IgD-negative memory B cell (primary cell): Measurements from ENCODE around the gene MTURN. TPM values are rescaled to one million over a fixed set of nuclear protein-coding genes. Genes with fewer than 3 reads are reported as not detected.
"Not testable (repeated sequence)": the region's sequence is repeated elsewhere in the genome, so short reads cannot be mapped to it uniquely, and the experiment has no call there.

Experiments used
- H3K27ac Mint-ChIP-seq, 3 donors: one replicate each; pipeline ENCODE4 v1.8.0; 2020 to 2022; ENCODE audit warnings: mild to moderate bottlenecking in 3 of 3, mixed read lengths in 3 of 3, moderate library complexity in 1 of 3
- H3K27me3 Mint-ChIP-seq: one replicate; pipeline ENCODE4 v1.8.0; 2021; ENCODE audit warnings: mixed read lengths
- H3K36me3 Mint-ChIP-seq: one replicate; pipeline ENCODE4 v1.8.0; 2020; ENCODE audit warnings: mild to moderate bottlenecking, mixed read lengths
- H3K4me1 Mint-ChIP-seq, 3 donors: one replicate each; pipeline ENCODE4 v1.8.0; 2020 to 2022; ENCODE audit warnings: mixed read lengths in 3 of 3, mild to moderate bottlenecking in 1 of 3
- H3K4me3 Mint-ChIP-seq, 4 donors: one replicate each; pipeline ENCODE4 v1.8.0; 2020 to 2022; ENCODE audit warnings: mild to moderate bottlenecking in 4 of 4, mixed read lengths in 4 of 4, moderate library complexity in 3 of 4
- H3K9me3 Mint-ChIP-seq, 3 donors: one replicate each; pipeline ENCODE4 v1.8.0; 2020 to 2021; ENCODE audit warnings: mixed read lengths in 3 of 3, mild to moderate bottlenecking in 1 of 3
- polyA plus RNA-seq: library from polyadenylated mRNA; unstranded; fragments of 300-500 nt; fragmentation: Illumina TruSeq; gene quantifications from one replicate; pipeline ENCODE4 v1.2.3, GENCODE V29; 2021

MTURN gene
- polyA plus RNA-seq, 1 donor from 2014 or later = 8.9 TPM

GRCh38 chr7:30188381-30188780 is 53.6 kb downstream of the MTURN start:
- H3K27me3 Mint-ChIP-seq, H3K9me3 Mint-ChIP-seq, H3K4me3 Mint-ChIP-seq, H3K36me3 Mint-ChIP-seq: not testable (repeated sequence)
- H3K4me1 Mint-ChIP-seq = peaks cover 18 to 29% (median 19%) of the 10 kb centered on the region in 3 donors
- peak overlapping the region in 1 of 3 donors; percentile 73 for H3K27ac Mint-ChIP-seq

- peaks cover 19 to 27% (median 22%) of the 10 kb centered on the region in 3 donors for H3K4me1 Mint-ChIP-seq
- peak overlapping the region in 1 of 3 donors; percentile 73 for H3K27ac Mint-ChIP-seq
- no peak overlapping the region for H3K4me3 Mint-ChIP-seq
- H3K36me3 Mint-ChIP-seq = peaks cover 2% of the 10 kb centered on the region
- H3K27me3 Mint-ChIP-seq = no peaks in the 10 kb centered on the region
- H3K9me3 Mint-ChIP-seq = peaks cover 5 to 9% (median 7%) of the 10 kb centered on the region in 3 donors
These were observed 54.0 kb downstream of the MTURN start for GRCh38 chr7:30188811-30189210.

- Mint-ChIP-seq H3K36me3 (peaks cover under 1% of the 10 kb centered on the region), H3K27me3 (no peaks in the 10 kb centered on the region), H3K27ac (no peak overlapping the region), H3K9me3 (peaks cover 5 to 24% (median 9%) of the 10 kb centered on the region in 3 donors), H3K4me1 (peaks cover 7 to 11% (median 9%) of the 10 kb centered on the region in 3 donors), H3K4me3 (no peak overlapping the region)
These were observed 57.0 kb downstream of the MTURN start for GRCh38 chr7:30191809-30192208.

- Mint-ChIP-seq H3K4me1 (peaks cover 6 to 11% (median 9%) of the 10 kb centered on the region in 3 donors), H3K9me3 (peaks cover 3 to 19% (median 7%) of the 10 kb centered on the region in 3 donors), H3K27me3 (no peaks in the 10 kb centered on the region), H3K27ac (no peak overlapping the region), H3K36me3 (peaks cover 3% of the 10 kb centered on the region), H3K4me3 (no peak overlapping the region)
These were observed 58.7 kb downstream of the MTURN start for GRCh38 chr7:30193336-30193943.

GRCh38 chr7:30196408-30196807 is 61.6 kb downstream of the MTURN start:
- no peak overlapping the region for H3K27ac Mint-ChIP-seq
- no peaks in the 10 kb centered on the region for H3K27me3 Mint-ChIP-seq
- H3K4me3 Mint-ChIP-seq = no peak overlapping the region
- peaks cover 3 to 18% (median 7%) of the 10 kb centered on the region in 3 donors for H3K9me3 Mint-ChIP-seq
- H3K36me3 Mint-ChIP-seq = peaks cover 3% of the 10 kb centered on the region
- H3K4me1 Mint-ChIP-seq = peaks cover 18 to 21% (median 18%) of the 10 kb centered on the region in 3 donors

GRCh38 chr7:30197438-30197837 is 62.7 kb downstream of the MTURN start:
- no peaks in the 10 kb centered on the region for H3K27me3 Mint-ChIP-seq
- no peak overlapping the region for H3K27ac Mint-ChIP-seq
- H3K4me3 Mint-ChIP-seq = no peak overlapping the region
- peaks cover 20 to 32% (median 25%) of the 10 kb centered on the region in 3 donors for H3K4me1 Mint-ChIP-seq
- peaks cover 3% of the 10 kb centered on the region for H3K36me3 Mint-ChIP-seq
- peaks cover 3 to 18% (median 7%) of the 10 kb centered on the region in 3 donors for H3K9me3 Mint-ChIP-seq

GRCh38 chr7:30199271-30199670 is 64.5 kb downstream of the MTURN start:
- H3K27ac Mint-ChIP-seq = no peak overlapping the region
- H3K4me3 Mint-ChIP-seq = no peak overlapping the region
- H3K4me1 Mint-ChIP-seq = peaks cover 12 to 21% (median 19%) of the 10 kb centered on the region in 3 donors
- peaks cover 3% of the 10 kb centered on the region for H3K36me3 Mint-ChIP-seq
- no peaks in the 10 kb centered on the region for H3K27me3 Mint-ChIP-seq
- peaks cover 3 to 18% (median 7%) of the 10 kb centered on the region in 3 donors for H3K9me3 Mint-ChIP-seq

GRCh38 chr7:30200591-30200990 is 65.8 kb downstream of the MTURN start:
- Mint-ChIP-seq H3K4me3 (peak overlapping the region in 2 of 4 donors; percentile 80 to 82), H3K9me3 (peaks cover 1 to 10% (median 4%) of the 10 kb centered on the region in 3 donors), H3K27ac (peak overlapping the region; percentile 6 to 90 (median 28))

GRCh38 chr7:30201161-30201666 is 66.4 kb downstream of the MTURN start:
- Mint-ChIP-seq H3K4me3 (peak overlapping the region in 3 of 4 donors; percentile 18 to 82 (median 39)), H3K27ac (peak overlapping the region; percentile 2 to 90 (median 6)), H3K36me3 (peaks cover 3% of the 10 kb centered on the region), H3K9me3 (peaks cover 0 to 5% (median 4%) of the 10 kb centered on the region in 3 donors), H3K27me3 (no peaks in the 10 kb centered on the region), H3K4me1 (peaks cover 12 to 21% (median 19%) of the 10 kb centered on the region in 3 donors)

More at GRCh38 chr7:30200591-30200990, 65.8 kb downstream of the MTURN start:
- Mint-ChIP-seq H3K4me1 (peaks cover 12 to 21% (median 19%) of the 10 kb centered on the region in 3 donors), H3K27me3 (no peaks in the 10 kb centered on the region), H3K36me3 (peaks cover 3% of the 10 kb centered on the region)

GRCh38 chr7:30201921-30202320 is 67.1 kb downstream of the MTURN start:
- Mint-ChIP-seq H3K4me3 (peak overlapping the region in 1 of 4 donors; percentile 82), H3K27ac (peak overlapping the region; percentile 2 to 90 (median 6)), H3K4me1 (peaks cover 12 to 21% (median 20%) of the 10 kb centered on the region in 3 donors), H3K36me3 (peaks cover 4% of the 10 kb centered on the region), H3K9me3 (peaks cover 0 to 3% (median 3%) of the 10 kb centered on the region in 3 donors), H3K27me3 (no peaks in the 10 kb centered on the region)

GRCh38 chr7:30202671-30203070 is 67.9 kb downstream of the MTURN start:
- H3K27ac Mint-ChIP-seq = peak overlapping the region in 1 of 3 donors; percentile 2
- no peaks in the 10 kb centered on the region for H3K9me3 Mint-ChIP-seq
- H3K4me1 Mint-ChIP-seq = peaks cover 12 to 21% (median 20%) of the 10 kb centered on the region in 3 donors
- H3K36me3 Mint-ChIP-seq = peaks cover 3% of the 10 kb centered on the region
- H3K27me3 Mint-ChIP-seq = no peaks in the 10 kb centered on the region
- H3K4me3 Mint-ChIP-seq = no peak overlapping the region

GRCh38 chr7:30206491-30206890 is 71.7 kb downstream of the MTURN start:
- H3K9me3 Mint-ChIP-seq = no peaks in the 10 kb centered on the region
- H3K27me3 Mint-ChIP-seq = no peaks in the 10 kb centered on the region
- no peak overlapping the region for H3K27ac Mint-ChIP-seq
- H3K4me3 Mint-ChIP-seq = no peak overlapping the region
- H3K36me3 Mint-ChIP-seq = peaks cover 3% of the 10 kb centered on the region
- H3K4me1 Mint-ChIP-seq = peaks cover 5 to 11% (median 8%) of the 10 kb centered on the region in 3 donors

- Mint-ChIP-seq H3K27me3 (no peaks in the 10 kb centered on the region), H3K27ac (no peak overlapping the region), H3K36me3 (peaks cover 3% of the 10 kb centered on the region), H3K4me3 (peak overlapping the region in 1 of 4 donors; percentile 54), H3K4me1 (peaks cover 3 to 6% (median 4%) of the 10 kb centered on the region in 3 donors), H3K9me3 (no peaks in the 10 kb centered on the region)
These were observed 72.2 kb downstream of the MTURN start for GRCh38 chr7:30206942-30207341.

GRCh38 chr7:30207376-30207775 is 72.6 kb downstream of the MTURN start:
- Mint-ChIP-seq H3K4me3 (peak overlapping the region in 1 of 4 donors; percentile 39), H3K27ac (no peak overlapping the region), H3K9me3 (no peaks in the 10 kb centered on the region), H3K27me3 (no peaks in the 10 kb centered on the region), H3K36me3 (peaks cover 3% of the 10 kb centered on the region), H3K4me1 (peaks cover 2 to 5% (median 3%) of the 10 kb centered on the region in 3 donors)

- Mint-ChIP-seq H3K27ac (no peak overlapping the region), H3K9me3 (no peaks in the 10 kb centered on the region), H3K36me3 (peaks cover 3% of the 10 kb centered on the region), H3K4me3 (no peak overlapping the region), H3K27me3 (no peaks in the 10 kb centered on the region), H3K4me1 (peaks cover 4 to 12% (median 9%) of the 10 kb centered on the region in 3 donors)
These were observed 75.2 kb downstream of the MTURN start for GRCh38 chr7:30209951-30210350.
